ENCODE results near the gene SLC22A23.
A peak's percentile ranks its signal among the peaks of the same experiment; 100 is the strongest.
"Not testable (repeated sequence)": the region's sequence is repeated elsewhere in the genome, so short reads cannot be mapped to it uniquely, and the experiment has no call there.

SLC22A23 gene

GRCh38 chr6:3402310-3403237 is 54.3 kb downstream of the SLC22A23 start:
- no peak for DNase-seq

DNA sequence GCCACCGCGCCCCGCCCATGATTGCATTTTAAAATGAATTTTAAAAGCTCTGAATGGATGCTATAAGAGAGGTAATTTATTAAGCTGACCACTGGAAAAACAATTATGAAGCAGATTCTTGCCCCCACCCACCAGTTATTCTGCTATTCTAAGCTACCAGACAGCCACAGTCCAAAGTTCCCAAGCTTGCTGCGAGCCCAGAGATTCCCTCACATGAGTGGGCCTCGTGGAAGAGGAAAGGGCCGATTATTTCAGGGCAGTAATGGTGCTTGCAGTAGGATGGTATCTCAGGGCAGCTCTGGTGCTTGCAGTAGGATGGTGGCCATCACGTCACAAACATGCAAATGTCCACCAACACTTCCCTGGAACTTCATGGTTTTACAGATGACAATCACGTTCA is 56.7 kb downstream of the SLC22A23 start:
- DNase-seq, result no peak

DNA sequence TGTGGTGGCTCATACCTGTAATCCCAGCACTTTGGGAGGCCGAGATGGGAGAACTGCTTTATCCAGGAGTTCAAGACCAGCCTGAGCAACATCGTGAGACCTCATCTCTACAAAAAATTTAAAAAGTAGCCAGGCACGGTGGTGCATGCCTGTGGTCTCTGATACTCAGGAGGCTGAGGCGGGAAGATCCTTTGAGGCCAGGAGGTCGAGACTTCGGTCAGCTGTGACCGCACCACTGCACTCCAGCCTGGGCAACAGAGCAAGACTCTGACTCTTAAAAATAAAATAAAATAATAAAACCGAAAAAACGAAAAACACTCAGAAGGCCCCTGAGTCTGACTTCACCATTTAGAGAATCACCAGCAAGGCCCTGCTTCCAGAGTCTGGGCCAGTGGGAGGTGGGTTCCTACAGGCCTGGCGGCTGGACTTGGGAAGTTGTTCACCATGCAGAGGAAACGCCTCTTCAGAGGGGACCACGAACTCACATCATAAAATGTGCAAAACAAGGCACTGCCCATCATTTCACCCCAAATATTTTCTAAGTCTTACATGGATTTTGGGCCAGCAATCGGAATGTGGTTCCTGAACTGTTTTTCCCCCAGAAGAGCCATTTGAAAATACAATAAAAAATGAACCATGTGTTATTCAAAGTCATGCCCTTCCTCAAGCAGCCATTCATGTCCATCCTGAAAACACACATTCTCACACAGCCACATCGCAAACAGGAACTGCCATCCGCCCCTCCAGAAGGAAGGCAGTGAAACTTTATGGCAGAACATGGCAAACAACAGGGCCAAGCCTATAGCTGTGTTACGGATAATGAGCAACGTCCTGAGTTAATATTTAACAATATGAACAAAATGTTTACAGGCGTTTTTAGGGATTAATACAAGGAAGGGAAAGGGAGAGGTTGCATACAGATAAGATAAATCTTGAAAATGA is 57.8 kb downstream of the SLC22A23 start:
- DNase-seq, result no peak

DNA sequence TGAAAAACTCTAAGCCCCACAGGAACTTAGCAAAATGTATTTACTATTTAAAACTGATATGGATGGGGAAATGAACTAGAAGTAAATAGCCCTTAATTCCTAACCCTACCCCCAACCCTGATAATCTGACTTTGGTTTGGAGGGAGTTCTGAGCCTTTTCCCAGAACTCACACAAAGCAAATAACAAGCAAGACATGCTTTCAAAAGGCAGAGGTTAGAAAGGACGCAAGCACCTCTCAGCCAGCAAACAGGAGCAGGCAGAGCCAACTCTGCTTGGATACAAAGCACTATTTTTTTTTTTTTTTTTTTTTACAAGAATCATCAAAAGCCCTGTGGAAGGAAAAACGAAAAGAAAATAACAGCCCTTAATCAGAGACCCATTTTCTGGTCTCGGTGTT is 58.7 kb downstream of the SLC22A23 start:
- no peak for DNase-seq

GRCh38 chr6:3397229-3398164 is 59.4 kb downstream of the SLC22A23 start:
- DNase-seq, result no peak

GRCh38 chr6:3396503-3397180 is 60.2 kb downstream of the SLC22A23 start:
- DNase-seq, result no peak

GRCh38 chr6:3394671-3395070 is 62.2 kb downstream of the SLC22A23 start:
- DNase-seq, result no peak

GRCh38 chr6:3393836-3394202 is 63.0 kb downstream of the SLC22A23 start:
- peak; percentile 74 for DNase-seq

DNA sequence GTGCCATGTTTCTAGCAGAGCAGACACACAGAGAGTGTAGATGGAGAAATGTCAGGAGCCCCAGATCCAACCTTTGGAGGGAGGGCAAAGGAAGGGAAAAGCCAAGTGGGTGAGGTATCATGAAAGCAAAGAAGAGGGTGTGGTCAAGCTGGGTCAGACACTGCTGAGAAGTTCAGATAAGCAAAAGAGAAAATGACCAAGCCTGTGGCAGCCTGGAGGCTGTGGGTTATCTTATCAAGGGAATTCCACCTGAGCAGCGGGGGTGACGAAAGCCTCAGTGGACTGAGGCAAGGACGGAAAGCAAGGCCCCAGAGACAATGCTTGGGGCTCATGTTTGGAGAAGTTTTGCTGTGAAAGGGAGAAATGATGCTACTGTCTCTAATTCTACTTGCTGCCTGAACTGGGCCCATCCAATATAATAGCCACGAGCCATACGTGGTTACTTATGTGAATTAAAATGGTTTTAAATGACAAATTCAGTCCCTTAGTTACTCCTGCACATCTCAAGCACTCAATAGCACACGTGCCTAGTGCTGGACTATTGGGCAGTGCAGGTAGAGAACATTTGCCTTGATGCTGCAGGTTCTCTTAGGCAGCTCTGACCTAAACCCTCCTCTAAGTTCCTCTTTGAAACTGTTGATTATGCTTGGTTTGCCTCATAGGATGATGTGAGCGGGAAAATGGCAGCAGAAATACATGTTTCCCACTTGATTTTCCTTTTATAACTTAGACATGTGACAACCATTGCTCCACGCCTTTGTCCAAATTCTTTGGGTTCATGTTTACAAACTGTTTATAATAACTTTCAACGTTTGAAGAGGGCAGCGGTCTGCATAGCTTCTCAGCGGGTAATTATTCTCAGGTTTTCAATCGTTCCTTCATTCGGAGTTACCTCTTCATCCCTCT is 63.7 kb downstream of the SLC22A23 start:
- no peak for DNase-seq

GRCh38 chr6:3391902-3392458 is 64.9 kb downstream of the SLC22A23 start:
- no peak for DNase-seq

DNA sequence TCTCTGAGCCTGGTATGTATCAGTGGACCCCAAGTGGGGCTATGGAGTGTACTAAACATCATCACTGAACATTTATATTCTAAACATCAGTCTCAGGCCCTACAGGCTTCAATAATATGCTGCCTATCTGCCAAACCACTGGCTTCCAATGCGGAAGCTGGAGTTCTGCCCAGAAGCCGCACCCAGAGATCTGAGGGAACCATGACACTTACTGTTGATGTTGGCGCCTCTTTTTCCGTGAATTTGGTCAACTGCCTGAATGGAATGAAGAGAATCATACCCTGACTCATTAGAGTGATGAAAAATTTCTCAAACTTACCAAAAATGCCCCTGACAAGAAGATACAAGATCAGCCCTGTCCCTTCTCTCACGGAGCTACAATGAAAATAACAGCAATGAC is 66.2 kb downstream of the SLC22A23 start:
- DNase-seq, result no peak

DNA sequence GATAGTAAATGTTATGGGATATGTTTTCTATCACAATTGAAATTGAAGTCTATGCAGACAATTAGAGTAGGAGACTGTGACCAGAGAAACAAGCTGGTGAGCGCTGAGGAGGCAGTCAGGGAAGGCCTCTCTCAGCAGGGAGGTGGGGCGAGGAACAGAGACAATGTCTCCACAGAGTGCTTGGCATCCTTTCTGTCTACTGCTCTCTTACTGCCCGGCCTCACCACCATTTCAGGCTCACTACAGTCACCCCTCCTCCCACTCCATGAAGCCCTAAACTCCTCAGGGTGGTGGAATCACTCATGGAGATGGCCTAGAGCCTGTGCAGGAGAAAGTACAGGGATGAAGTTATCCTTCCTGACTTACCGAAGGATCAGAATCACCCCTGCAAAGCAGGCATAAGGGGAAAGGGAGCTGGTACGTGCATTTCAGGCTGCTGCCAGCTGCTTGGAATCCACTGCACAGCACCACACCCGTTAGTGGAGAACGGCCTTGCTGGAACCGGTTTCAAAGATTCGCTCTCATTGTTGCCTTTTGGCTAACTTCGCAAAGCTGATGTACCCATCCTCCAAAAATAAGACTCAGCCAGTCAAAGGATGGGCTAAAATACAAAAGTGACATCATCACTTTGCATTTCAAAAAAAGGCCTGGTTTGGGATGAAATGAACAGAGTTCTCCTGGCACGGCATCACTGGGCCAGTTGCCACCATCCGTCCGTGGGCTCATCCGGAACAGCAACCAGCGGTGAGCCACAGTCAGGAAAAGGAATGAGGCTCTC is 67.3 kb downstream of the SLC22A23 start:
- DNase-seq, result no peak

- DNase-seq, result no peak
Observed at GRCh38 chr6:3388786-3389185, 68.1 kb downstream of the SLC22A23 start.

DNA sequence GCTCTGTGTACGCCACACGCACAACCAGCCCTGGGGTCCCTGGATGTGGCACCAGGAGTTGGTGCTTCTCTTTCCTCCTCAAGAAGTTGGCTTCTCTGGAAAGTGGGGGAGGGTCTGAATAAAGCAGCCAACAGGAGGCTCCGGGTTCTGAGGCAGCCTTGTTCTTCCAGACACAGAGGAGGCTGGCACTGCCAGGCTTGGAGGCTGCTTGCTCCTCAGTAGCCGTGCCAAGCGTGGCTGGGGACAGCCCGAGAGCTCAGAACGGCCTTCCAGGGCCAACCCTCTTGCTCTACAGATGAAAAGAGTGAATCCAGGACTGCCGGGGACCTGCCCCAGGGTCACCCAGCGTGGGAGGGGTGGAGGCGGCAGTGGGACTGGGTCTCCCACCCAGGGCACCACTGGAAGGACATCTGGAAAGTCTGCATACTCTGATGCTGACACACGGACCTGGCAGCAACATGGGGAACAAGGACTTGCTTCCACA is 70.4 kb downstream of the SLC22A23 start:
- no peak for DNase-seq

- no peak for DNase-seq
Observed at GRCh38 chr6:3385660-3386151, 71.1 kb downstream of the SLC22A23 start.

- DNase-seq, result not testable (repeated sequence)
Observed at GRCh38 chr6:3385181-3385580, 71.7 kb downstream of the SLC22A23 start.

- no peak for DNase-seq
Observed at GRCh38 chr6:3384241-3385143, 72.4 kb downstream of the SLC22A23 start.

DNA sequence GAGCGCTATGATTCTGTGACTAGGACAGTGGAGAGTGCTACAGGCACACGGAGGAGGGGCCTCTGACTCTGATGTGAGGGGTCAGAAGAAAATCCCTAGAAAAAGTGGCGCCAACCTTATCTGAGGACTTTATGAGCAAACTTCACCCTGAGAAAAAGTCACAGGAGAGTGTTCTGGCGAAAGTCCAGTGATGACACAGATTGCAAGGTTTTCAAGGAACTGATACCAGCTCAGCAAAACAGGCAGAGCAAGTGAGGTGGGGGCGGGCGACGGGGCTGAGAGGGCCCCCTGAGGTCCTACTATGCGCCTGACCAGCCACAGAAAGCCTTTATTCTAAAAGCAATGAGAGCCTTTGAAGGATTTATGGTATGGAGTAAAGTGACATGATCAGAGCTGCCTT is 73.3 kb downstream of the SLC22A23 start:
- DNase-seq, result no peak
